Muscle of arm (tissue), 12 donors: ENCODE measurements around the gene HAGHL. TPM values are rescaled to one million over a fixed set of nuclear protein-coding genes. Genes with fewer than 3 reads are reported as not detected.
"Not testable (repeated sequence)": the region's sequence is repeated elsewhere in the genome, so short reads cannot be mapped to it uniquely, and the experiment has no call there.

Experiments
- DNase-seq: peaks from one replicate; pipeline ENCODE4 v3.0.0-alpha.2; 2013
- polyA plus RNA-seq, 12 donors: library from polyadenylated mRNA; unstranded; fragments of 120-200 nt; gene quantifications; one replicate each; pipeline ENCODE4 v1.2.1, GENCODE V29; 2013; ENCODE audit not compliant: insufficient read length in 12 of 12

The HAGHL gene
- polyA plus RNA-seq, 12 donors: 0.99 to 2.9 (median 2.1) TPM; not detected in 2

DNA sequence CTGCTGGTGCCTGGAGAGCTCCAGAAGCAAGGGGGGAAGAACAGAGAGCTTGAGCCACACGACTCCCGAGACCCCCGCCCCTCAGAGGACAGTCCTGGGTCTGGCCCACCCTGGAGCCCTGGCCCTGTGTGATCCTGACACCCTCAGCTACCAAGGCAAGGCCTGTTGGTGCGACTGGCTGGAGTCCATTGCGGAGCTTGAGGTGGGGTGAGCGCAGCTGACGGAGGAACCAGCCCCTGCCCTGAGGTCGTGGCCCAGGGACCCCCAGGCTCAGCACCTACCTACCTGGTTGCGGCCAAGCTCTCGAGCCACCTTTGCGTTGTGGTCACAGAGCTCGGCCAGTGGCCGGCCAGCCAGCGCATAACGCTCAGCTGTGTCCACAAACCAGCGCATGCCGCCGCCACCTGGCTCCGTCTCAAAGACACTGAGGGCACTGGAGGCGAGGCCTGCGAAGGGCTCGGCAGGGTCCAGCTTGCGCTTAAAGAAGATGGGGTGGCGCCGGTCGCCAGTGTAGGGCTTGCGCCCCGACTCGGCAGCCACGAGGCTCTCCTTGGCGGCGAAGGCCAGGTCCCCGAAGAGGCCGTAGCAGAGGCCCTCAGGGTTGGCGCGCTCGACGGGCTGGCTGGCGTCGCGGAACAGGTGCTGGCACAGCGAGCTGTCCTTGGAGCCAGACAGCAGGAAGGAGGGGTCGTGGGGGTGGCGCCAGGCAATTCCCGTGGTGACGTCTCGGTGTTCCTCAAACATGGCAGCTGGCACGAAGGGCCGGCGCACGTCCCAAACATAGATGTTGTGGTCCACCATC is 40.2 kb upstream of the HAGHL start:
- no peak for DNase-seq

DNA sequence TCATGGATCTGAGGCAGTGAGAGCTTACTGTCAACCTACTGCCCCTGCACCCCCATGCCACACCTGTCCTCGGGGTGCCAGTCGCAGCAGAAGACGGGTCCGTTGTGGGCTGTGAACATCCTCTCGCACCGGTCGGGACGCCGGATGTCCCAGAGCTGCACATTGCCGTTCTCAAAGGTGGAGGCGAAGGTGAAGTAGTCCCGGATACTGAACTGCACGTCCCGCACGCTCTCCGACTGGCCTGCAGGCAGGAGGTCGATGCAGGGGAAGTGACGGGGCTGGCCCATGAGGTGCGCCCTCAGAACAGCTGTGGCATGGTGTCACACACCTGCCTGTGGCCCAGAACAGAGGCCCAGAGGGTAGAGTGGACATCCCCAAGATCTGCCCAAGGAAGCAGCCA is 39.4 kb upstream of the HAGHL start:
- no peak for DNase-seq

DNA sequence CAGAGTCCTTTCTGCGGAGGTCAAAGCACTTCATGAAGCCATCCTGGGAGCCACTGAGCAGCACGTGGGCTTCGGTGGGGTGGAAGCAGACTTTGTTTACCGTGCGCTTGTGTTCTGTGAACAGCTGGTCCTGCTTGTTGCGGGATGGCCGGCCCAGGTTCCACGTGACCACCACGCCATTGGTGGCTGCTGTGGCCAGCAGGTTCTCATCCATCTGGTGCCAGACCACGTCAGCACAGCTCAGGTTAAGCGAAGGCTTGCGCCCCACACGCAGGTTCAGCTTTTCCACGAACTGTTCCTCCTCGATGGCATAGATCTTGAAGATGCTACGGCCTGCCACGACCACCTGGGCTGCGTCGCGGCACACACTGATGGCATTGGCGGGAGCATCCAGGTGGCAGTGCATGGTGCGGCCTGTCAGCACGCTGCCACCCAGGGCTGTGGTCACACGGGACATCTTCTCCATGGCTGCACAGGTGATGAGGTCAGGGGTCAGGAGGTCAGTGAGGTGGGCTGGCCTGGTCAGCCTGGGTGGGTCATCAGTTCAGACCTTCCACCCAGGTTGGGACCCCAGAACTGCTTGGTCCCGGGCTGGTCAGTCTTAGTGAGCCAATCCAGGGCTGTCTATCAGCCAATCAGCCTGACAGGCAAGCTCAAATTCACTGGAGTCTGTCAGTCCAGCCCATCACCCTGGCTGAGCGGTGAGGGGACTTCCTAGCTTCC is 37.6 kb upstream of the HAGHL start:
- no peak for DNase-seq

DNA sequence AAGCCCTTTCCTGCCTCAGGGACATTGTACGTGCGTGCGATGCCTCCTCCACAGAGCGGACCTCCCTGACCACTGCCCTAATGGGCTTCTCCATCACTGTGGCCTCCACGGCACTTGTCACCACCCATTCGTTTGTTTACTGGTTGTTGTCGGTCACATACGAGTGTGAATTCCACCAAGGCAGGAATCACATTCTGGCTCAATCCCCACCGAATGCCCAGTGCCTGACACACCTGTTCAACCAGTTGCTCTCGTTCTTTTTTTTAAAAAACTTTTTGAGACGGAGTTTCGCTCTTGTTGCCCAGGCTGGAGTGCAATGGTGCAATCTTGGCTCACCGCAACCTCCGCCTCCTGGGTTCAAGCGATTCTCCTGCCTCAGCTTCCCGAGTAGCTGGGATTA is 35.7 kb upstream of the HAGHL start:
- not testable (repeated sequence) for DNase-seq

DNA sequence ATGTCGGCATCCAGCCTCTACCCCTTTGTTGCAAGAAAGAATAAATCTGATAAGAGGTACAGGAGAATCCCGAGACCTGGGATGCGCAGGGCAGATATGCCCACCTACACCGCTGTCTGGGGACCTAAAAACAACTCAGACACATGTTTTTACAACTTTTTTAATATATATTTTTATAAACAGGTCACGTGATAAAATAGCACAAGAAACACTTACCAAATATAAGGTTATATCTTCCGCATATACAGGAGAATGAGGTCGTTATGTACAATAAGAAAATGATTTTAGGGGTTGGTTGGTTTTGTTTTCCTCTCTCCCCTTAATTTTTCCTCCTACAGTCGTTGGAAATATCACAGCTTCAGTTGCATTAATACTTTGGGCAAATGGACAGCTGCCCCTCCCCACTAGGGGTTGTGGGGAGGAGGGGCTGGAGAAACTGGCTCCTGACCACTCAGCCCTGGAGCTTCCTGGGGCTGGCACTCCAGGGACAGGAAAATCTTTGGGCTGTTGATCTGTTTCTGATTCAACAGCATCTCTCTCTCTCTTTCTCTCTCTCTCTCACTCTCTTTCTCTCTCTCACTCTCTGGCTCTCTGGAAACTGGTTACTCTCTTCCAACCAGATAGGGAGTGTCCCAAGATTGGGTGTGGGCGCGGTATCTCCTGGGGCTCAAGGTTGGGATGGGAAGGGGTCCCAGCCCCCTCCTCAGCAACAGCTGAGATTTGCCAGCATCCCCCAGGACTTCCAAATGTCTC is 34.4 kb upstream of the HAGHL start:
- DNase-seq: no peak

DNA sequence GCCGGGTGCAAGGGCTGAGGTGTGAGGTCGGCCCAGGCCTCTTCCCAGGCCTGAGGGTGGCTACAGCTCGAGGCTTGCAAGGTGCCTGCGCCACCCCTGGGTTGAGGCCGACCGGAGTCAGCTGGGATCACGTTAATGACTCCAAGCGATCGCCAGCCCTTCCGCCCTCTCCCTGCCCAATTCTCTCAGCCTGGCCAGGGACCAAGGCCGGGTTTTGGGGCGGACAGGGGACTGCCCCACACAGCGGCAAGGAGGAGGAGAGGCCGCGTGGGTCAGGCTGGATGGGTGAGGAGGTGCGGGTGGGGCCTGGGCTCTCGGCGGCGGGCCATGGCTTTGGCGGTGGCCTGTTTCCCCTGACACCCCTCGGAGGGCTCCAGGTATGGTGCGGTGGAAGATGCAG is 33.5 kb upstream of the HAGHL start:
- DNase-seq: no peak

DNA sequence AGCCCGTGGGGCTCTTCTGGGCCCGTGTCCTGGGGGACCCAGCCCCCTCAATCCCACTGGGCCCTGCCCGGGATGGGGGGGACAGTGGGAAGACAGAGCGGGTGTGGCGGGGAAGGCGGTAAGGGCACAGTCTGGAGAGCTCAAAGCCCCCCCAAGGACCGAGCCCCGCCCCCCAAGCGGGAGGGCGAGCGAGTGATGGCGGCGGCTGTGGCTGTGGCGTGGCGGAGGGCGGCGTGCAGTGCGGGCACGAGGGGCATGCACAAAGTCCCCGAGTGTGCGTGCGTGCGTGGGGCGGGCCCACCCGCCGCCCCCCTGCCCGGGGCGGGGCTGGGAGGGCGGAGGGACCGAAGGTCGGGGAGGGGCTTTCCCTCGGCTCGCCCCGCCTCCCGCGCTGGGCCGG is 33.1 kb upstream of the HAGHL start:
- no peak for DNase-seq

DNA sequence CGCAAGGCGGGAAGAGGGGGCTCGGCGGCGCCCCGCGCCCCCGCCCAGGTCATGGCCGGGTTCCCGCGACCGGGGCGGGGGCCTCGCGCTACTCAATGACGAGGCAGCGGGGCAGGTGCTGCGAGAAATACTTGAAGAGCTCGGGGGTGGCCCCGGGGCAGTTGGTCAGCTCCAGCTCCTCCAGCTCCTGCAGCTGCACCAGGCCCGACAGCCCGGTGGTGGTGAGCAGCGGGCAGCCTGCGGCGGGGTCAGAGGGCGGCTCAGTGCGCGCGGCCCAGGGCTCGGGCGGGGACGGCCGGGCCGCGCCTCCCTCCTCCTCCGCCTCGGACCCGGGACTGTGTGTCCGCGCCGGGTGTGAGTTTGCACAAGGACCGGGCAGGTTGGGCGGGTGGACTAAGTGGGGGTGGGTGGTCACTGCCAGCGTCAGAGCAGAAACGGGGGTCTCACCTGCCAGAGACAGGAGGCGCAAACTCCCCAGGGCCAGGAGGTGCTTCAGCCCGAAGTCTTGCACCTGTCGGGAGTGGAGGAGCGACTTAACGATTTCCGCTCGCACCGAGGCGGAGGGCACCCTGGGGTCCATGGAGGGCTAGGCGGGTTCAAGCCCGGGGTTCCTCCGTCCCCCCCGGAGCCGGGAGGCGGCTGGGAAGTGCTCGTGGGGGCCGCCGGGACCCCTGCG is 32.6 kb upstream of the HAGHL start:
- no peak for DNase-seq

DNA sequence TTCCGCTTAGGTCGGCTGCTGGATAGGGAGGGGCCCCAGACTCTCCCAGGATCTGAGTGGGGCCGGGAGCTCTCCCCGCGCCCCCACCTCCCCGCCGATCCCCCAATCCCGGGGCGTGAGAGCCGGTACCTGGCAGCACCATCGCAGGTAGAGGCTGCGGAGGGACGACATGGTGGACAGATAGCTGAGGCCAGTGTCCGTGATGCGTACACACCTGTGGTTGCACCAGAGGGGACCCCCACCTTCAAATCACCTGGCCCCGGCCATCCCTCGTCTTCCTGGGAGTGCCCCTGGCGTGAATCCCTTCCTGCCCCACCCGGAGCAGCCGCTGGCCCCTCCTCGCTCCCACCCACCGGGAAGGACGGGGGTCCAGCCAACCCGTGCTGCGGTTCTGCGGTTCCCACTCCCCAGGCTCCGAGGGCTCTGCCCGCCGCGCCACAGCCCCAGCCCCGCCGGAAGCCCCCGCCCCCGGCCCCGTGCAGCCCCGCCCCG is 32.0 kb upstream of the HAGHL start:
- DNase-seq: no peak

DNA sequence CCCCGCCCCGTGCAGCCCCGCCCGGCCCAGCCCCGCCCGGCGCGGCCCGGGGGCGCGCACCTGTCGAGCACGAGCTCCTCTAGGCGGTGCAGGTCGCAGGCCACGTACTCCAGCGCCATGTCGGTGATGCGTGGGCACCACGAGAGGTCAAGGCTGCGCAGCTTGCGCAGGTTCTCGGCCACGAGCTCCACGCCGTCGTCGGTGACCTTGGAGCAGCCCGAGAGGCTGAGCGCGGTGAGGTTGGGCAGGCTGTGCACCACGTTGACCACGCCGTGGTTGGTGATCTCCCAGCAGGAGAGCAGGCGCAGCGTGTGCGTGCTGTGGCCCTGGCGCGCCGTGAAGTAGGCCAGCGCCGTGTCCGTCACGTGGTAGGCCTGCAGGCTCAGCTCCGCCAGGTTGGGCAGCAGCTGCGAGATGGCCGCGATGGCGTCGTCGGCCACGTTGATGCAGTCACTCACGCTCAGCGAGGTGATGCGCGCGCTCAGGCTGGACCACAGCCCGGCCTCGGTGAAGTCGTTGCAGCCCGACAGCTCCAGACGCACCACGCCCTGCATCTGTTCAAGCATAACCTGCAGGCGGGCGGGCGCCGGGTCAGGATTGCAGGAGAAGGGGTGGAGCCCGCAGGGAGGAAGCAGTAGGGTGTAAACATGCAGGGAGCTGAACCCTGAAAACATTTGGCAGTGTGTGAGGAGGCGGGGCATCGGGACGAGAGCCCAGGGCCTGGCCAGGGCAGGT is 31.4 kb upstream of the HAGHL start:
- no peak for DNase-seq

DNA sequence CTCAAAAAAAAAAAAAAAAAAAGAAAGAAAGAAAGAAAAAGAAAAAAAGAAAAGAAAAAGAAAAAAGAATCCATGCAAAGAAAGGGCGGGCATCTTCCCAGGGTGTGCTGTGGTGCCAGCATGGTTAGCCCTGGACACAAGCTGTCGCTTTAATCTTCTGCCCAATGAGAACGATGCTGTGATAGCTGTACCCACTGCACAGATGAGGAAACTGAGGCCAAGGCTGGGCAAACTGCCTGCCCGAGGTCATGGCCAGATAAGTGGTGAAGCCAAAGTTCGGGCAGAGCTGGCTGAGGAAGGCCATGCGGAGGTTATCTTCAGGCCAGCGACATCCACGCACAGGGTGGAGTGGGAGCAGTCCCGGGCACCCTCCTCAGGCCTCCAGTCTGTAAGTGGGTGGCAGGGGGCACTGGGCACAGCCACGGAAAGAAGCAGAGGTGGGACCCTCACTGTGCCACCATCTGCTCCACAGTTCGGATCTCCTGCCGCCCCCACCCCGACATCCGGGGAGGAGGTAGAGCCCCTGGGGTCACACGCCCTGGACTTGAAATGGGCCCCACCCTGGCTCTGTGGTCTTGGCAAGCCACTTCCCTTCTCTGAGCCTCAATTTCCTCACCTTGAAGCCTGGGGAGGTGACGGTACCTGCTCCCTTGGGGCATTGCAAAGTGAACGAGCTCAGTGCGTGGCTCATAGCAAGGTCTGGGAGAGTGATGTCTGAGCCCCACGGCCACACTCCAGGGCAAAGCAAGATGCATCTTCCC is 27.8 kb upstream of the HAGHL start:
- DNase-seq: no peak

DNA sequence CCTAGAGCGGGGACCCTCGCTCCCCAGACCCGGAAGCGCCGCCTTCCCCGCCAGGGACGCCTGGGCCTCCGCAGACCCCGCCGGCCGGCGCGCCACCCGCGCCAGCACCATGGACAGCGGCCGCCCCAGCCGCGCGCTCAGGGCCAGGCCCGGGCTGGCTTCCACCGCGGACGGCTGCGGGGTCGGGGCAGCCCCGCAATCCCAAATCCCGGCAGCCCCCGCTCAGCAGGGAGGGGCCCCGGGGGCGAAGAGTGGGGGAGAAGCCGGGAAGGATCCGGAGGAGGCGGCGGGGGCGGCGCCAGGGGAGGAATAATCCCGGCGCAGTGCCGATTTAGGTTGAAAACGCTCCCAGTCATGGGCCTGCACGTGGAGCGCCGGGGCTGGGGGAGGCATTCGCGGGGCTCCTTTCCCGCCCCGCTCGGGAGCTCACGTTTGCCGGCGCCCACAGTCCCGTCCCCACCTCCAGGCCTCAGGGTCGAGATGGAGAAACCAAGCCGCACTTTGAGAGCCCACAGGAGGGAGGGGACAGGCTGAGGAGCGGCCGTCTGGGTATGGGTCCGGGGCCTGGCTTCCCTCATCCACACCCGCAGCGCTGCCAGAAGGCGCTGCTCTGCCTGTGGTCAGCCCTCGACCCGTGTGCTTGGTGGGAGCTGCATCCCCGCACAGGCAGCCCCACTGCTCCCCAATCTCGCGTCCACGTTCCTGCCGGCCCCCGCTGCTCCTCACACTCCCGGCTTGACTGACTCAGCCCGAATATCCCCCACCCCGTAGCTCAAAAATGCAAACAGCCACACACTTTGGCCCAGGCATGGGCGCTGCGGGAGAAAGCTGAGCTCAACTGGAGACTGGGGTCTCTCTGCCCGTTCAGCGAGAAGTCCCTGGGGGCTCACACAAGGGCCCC is 26.0 kb upstream of the HAGHL start:
- DNase-seq: no peak

DNA sequence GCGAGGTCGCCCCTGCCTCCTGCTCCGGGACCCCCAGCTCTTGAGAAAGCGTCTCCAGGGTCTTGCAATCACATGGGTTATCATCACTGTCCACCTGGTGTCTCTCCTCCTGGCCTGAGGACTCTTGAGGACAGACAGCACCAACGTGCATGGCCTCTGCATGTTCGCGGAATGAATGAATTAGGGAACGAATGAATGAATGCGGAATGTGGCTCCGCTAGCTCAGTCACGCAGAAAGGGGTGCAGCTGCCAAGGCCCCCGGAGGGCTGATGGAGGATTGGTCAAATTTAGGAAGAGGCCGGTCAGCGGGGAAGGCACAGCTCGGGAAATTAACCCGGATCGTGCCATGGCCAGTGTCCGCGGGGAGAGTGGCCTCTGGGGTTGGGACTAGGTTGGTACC is 24.6 kb upstream of the HAGHL start:
- DNase-seq: no peak

DNA sequence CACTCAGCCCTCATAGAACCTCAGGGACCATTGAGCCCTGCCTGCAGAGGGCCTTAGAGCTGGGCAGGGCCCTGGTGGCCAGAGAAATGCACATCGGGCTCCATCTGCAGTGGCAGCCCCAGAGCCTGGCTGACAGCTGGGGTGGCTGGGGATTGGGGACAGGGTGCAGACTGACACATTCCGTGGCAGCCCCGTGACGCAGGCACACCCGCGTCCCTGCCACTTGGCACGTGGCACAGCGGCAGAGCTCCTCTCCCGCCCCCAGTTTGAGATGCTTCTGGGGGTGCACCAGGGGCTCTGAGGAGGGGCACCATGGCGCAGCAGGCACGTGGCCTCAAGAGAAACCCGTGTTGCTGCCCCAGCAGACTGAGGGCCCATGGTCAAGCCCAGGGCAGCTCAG is 23.5 kb upstream of the HAGHL start:
- DNase-seq: no peak

DNA sequence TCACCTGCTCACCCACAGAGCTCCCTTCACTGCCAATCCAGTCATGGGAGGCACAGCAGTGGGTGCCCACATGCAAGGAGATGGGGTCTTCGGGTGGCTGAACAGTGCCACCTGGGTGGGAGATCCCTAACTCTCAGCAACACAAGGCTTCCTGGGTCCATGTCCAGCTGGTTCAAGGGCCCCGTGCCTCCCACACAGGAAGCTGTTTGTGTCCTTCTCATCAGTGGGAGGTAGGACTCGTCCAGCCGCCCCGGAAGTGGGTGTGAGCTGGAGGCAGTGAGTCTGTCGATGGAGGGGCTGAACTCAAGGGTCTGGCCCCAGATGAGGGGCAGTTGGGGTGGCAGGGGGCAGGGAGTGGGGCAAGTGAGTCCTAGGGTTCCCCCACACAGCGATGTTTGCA is 22.9 kb upstream of the HAGHL start:
- DNase-seq: no peak

DNA sequence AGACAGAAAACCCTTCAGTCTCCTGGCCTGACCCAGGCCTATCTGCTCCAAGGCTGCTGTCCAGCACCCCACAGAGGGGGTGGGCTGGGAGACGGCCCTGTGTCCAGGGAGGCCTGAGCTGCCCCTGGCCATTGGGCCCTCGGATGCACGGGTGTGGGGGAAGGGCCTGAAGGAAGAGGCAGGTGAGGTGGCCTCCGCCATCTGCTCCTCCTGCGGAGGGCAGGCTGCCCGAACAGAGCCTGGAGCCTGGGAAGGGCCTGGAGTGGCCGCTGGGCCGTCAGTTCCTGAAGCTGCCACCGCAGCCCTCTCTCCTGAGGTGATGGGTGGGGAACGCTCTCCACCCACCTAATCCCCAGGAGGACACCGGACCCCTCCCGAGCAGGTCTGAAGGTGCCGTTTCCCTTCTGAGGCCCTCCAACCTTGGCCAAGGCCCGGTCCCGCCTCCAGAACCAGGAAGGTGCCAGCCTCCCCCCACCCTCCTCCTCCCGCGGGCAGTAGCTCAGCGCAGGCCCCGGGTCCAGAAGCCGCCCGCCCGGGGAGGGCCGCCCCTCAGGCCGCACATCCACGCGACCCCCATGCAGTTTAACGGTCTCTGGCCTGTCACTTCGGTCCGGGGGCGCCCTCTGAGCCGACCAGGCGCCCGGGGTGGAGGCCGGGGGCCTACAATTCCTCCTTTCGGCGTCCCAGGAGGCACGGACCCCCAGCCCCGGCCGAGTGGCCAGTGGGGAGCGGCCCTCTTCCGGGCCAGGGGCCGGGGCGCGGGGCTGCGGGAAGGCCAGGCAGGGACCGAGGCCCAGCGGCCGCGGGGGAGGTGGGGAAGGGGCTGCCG is 22.1 kb upstream of the HAGHL start:
- DNase-seq: no peak

DNA sequence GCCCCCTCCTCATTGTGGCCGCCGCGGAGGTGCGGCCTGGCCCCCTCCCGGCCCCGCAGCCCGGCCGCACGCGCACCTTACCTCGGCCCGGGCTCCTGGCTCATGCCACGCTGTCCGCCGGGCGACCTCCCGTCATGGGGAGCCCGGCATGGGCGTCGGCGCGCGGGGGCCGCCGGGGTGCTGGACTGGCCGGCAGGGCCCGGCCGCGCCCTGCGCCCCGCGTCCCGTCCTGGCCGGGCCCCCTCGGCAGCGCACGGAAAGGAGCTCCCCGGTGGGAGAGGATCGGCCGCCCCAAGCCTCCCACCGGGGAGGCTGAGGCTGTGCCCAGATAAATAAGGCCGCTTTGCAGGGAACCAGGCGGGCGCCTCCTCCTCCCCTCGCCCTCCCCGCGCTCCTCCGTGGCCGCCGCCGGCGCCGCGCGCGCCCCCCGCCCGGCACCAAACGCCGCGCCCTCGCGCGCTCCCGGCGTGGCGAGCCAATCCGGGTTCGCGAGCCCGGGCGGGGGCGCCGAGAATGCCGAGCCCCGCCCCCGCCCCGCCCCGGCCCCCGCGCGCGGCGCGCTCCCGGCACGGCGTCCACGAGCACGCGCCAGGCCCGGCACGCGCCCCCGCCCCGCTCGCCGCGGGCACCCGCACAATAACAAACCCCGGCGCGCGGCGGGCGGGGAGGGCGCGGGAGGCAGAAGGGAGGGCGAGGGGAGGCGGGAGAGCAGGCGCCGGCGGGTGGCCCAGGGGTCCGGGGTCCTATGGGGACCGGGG is 21.3 kb upstream of the HAGHL start, which contains the start of gene FBXL16:
TSS of gene FBXL16 (minus strand) at position 371 of the 758 bp plus-strand sequence. CDS start 8,396 bp downstream, outside the sequence.
- no peak for DNase-seq
